ENCODE measurements around the gene IWS1.

DNA sequence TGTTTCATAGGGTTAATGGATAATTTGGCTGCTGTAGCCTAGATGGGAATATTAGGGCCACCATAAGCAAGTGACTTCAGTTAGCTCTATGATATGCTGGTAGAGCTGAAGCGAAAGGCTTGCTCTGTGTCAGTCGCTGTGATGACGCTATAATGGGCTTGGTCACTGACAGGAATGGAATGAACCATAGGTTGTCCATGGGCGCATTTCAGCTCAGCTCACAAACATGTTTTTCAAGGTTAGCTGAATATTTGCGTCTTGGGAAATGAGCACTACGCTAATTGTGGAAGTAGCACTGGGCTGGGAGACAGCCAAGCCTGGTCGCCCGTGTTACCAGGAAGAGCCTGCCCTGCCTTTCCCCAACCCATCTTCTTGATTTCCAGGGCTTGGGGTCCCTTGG lies 6.0 kb upstream of the IWS1 start:
- TF ChIP-seq POLR2A (IDR thresholded peaks at IDR 0.05; ENCODE audit: low read depth, low read length): no peak
- no peak for TF ChIP-seq POLR2AphosphoS5 (IDR thresholded peaks at IDR 0.05; ENCODE audit: low read depth, low read length)
- TF ChIP-seq TAF1 (IDR thresholded peaks at IDR 0.05; ENCODE audit: borderline replicate concordance, low read depth, low read length): no peak

Measured in GM12892 (cell line).